SK-N-MC (cell line): ENCODE measurements around the gene ABHD18.
"Not testable (repeated sequence)": the region's sequence is repeated elsewhere in the genome, so short reads cannot be mapped to it uniquely, and the experiment has no call there.

Experiments used
- DNase-seq: peaks from one replicate; pipeline ENCODE4 v3.0.0-alpha.2; 2011; ENCODE audit warnings: low read depth, low spot score
- H3K27ac ChIP-seq: fragments of 200-600 bp; sonication (generic); 2 replicates; pipeline ENCODE4 v1.5.1; 2016; ENCODE audit warnings: mixed run types
- H3K36me3 ChIP-seq: fragments of 200-600 bp; sonication (generic); 2 replicates; pipeline ENCODE4 v1.6.1; 2017; ENCODE audit warnings: antibody characterized with exemption, low read length, mixed read lengths; ENCODE audit not compliant: insufficient read depth
- H3K4me3 ChIP-seq: fragments of 200-600 bp; sonication (generic); 2 replicates; pipeline ENCODE4 v1.5.1; 2016
- H3K9ac ChIP-seq: fragments of 200-600 bp; sonication (generic); 2 replicates; pipeline ENCODE4 v1.8.0; 2017; ENCODE audit warnings: mixed run types, mixed read lengths; ENCODE audit not compliant: insufficient read length
- H3K9me3 ChIP-seq: fragments of 200-600 bp; sonication (generic); 2 replicates; pipeline ENCODE4 v1.6.1; 2017; ENCODE audit warnings: low read depth, mild to moderate bottlenecking, antibody characterized with exemption, low read length, moderate library complexity, mixed read lengths
- EZH2 ChIP-seq: fragments of 200-600 bp; sonication (generic); IDR thresholded peaks from one replicate; pipeline ENCODE4 v1.6.1; 2017; ENCODE audit warnings: antibody characterized with exemption
- FOXP2 ChIP-seq: optimal IDR thresholded peaks from 2 replicates; pipeline ENCODE3; 2011; ENCODE audit warnings: mild to moderate bottlenecking, moderate library complexity; ENCODE audit not compliant: insufficient read depth; ENCODE audit errors: extremely low read length, control extremely low read depth
- POLR2AphosphoS5 ChIP-seq: IDR thresholded peaks from 2 replicates; pipeline ENCODE4 v1.6.1; 2012; ENCODE audit warnings: mild to moderate bottlenecking, low read depth, low read length, borderline replicate concordance

The ABHD18 gene

GRCh38 chr4:128006592-128006991 lies 41.4 kb downstream of the ABHD18 start:
- H3K4me3 ChIP-seq: no peak overlapping the region
- TF ChIP-seq EZH2: no peak
- no peak for TF ChIP-seq POLR2AphosphoS5
- TF ChIP-seq FOXP2: no peak
- no peaks in the 10 kb centered on the region for H3K36me3 ChIP-seq
- no peak for DNase-seq
- H3K9me3 ChIP-seq: no peaks in the 10 kb centered on the region
- H3K27ac ChIP-seq: no peak overlapping the region
- no peak overlapping the region for H3K9ac ChIP-seq

DNA sequence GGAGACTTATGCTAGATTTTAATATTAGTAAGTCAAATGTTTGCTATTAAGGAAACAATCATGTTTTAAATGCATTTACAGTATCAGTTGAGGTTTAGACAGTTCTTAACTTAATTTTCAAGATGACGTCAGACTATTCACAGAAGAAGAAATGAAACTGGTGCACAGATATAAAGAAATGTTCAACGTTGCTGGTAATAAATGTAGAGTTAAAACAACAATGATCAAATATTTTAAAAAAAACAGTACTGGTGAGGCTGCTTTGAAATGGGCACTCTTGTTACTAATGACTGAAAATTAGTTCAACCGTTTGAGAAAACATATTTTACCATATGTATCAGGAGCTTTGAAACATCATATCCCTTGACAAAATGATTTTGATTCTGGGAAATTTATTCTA lies 44.2 kb downstream of the ABHD18 start:
- Histone ChIP-seq H3K4me3 (no peak overlapping the region), H3K27ac (no peak overlapping the region), H3K9ac (no peak overlapping the region), H3K36me3 (no peaks in the 10 kb centered on the region), H3K9me3 (no peaks in the 10 kb centered on the region)
- no peak for TF ChIP-seq FOXP2
- no peak for TF ChIP-seq EZH2
- no peak for TF ChIP-seq POLR2AphosphoS5
- no peak for DNase-seq

DNA sequence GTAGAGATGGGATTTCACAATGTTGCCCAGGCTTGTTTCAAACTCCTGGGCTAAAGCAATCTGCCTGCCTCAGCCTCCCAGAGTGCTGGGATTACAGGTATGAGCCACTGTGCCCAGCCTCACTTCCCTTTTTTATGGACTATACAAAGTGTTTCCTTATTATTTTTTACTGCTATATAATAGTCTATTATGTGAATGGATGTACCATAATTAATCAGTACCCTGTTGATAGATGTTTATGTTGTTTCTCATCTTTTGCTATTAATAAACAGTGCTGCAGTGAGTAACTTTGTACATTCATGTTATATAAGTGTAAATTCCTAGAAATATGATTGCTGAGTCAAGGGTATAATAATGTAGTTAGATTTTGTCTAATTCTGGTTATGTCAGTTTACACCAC lies 60.1 kb downstream of the ABHD18 start:
- H3K9me3 ChIP-seq: no peaks in the 10 kb centered on the region
- no peak overlapping the region for H3K4me3 ChIP-seq
- no peak overlapping the region for H3K27ac ChIP-seq
- no peak for TF ChIP-seq EZH2
- no peak for TF ChIP-seq POLR2AphosphoS5
- TF ChIP-seq FOXP2: no peak
- H3K36me3 ChIP-seq: no peaks in the 10 kb centered on the region
- no peak for DNase-seq
- H3K9ac ChIP-seq: no peak overlapping the region

DNA sequence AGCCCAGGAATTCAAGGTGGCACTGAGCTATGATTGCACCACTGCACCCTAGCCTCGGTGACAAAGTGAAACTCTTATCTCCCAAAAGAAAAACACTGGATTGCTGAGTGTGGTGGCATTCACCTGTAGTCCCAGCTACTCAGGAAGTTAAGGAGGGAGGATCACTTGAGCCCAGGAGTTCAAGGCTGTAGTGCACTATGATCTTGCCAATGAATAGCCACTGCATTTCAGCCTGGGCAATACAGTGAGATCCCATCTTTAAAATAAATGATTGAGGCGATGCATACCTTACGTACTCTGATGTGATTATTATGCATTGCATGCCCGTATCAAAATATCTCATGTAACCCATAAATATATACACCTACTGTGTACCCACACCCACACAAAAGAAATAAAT lies 64.7 kb downstream of the ABHD18 start:
- no peak for DNase-seq
- Histone ChIP-seq H3K27ac (no peak overlapping the region), H3K4me3 (no peak overlapping the region), H3K9me3 (no peaks in the 10 kb centered on the region), H3K36me3 (no peaks in the 10 kb centered on the region), H3K9ac (no peak overlapping the region)
- TF ChIP-seq EZH2 (no peak), POLR2AphosphoS5 (no peak), FOXP2 (no peak)

- no peak for DNase-seq
- TF ChIP-seq EZH2: no peak
- no peak for TF ChIP-seq FOXP2
- no peak for TF ChIP-seq POLR2AphosphoS5
- H3K27ac ChIP-seq: no peak overlapping the region
- H3K4me3 ChIP-seq: no peak overlapping the region
- H3K9ac ChIP-seq: no peak overlapping the region
- no peaks in the 10 kb centered on the region for H3K9me3 ChIP-seq
- no peaks in the 10 kb centered on the region for H3K36me3 ChIP-seq
Observed at GRCh38 chr4:128031756-128032384, 66.7 kb downstream of the ABHD18 start.

- no peak overlapping the region for H3K4me3 ChIP-seq
- no peak for DNase-seq
- no peaks in the 10 kb centered on the region for H3K36me3 ChIP-seq
- H3K9me3 ChIP-seq: no peaks in the 10 kb centered on the region
- no peak overlapping the region for H3K9ac ChIP-seq
- H3K27ac ChIP-seq: no peak overlapping the region
- no peak for TF ChIP-seq FOXP2
- TF ChIP-seq POLR2AphosphoS5: no peak
- no peak for TF ChIP-seq EZH2
Observed at GRCh38 chr4:128039568-128039967, 74.4 kb downstream of the ABHD18 start.

GRCh38 chr4:128047019-128047418 lies 81.8 kb downstream of the ABHD18 start:
- H3K4me3 ChIP-seq, DNase-seq, H3K9ac ChIP-seq, H3K36me3 ChIP-seq, H3K27ac ChIP-seq, H3K9me3 ChIP-seq: not testable (repeated sequence)

GRCh38 chr4:128047514-128047913 lies 82.3 kb downstream of the ABHD18 start:
- H3K27ac ChIP-seq, DNase-seq, H3K9ac ChIP-seq, H3K36me3 ChIP-seq, H3K9me3 ChIP-seq, H3K4me3 ChIP-seq: not testable (repeated sequence)

DNA sequence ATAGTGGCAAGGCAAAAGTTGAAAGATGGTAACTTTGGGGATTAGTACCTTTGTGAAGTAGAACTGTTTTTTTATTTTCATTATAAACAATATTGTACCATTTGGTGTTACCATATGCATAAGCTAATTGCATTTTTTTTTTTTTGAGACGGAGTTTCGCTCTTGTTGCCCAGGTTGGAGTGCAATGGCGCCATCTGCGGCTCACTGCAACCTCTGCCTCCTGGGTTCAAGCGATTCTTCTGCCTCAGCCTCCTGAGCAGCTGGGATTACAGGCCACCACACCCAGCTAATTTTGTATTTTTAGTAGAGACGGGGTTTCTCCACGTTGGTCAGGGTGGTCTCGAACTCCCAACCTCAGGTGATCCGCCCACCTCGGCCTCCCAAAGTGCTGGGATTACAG lies 86.0 kb downstream of the ABHD18 start:
- H3K36me3 ChIP-seq, H3K4me3 ChIP-seq, DNase-seq: not testable (repeated sequence)

DNA sequence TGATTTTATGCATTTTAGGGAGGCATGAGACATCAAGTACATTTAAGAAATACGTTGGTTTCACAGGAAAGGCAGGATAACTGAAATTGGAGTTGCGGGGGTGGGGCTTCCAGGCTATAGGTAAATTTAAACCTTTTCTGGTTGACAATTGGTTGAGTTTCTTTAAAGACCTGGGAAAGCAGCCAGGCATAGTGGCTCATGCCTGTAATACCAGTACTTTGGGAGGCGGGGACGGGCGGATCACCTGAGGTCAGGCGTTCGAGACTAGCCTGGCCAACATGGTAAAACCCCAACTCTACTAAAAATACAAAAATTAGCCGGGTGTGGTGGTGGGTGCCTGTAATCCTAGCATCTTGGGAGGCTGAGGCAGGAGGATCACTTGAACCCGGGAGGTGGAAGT lies 89.7 kb downstream of the ABHD18 start:
- H3K36me3 ChIP-seq, DNase-seq, H3K4me3 ChIP-seq, H3K9me3 ChIP-seq, H3K27ac ChIP-seq, H3K9ac ChIP-seq: not testable (repeated sequence)

More for the DNA sequence above, 86.0 kb downstream of the ABHD18 start:
- H3K9me3 ChIP-seq, H3K27ac ChIP-seq, H3K9ac ChIP-seq: not testable (repeated sequence)

DNA sequence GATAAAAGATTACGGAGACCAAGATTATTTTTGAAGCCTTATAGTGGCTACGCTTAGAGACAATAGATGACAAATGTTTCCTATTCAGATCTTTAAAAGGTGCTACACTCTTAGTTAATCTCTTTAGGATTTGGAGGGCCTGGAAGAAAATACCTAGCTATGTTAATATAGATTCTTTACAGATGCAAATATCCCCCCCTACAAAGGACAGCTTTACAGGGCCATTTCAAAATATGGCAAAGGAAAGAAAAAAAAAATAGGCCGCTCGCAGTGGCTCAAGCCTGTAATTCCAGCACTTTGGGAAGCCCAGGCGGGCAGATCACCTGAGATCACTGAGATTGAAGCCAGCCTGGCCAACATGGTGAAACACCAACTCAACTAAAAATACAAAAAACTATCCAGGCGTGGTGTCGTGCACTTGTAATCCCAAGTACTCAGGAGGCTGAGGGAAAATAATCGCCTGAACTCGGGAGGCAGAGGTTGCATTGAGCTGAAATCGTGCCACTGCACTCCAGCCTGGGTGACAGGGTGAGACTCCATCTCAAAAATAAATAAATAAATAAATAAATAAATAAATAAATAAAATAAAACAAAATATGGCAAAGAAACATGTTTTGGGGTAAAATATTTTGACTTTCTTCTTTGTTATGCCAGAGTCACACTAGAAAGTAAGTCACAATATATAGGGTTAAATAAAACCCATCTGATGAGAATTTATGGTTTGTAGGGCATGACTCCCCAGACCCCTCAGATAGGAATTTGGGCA lies 90.4 kb downstream of the ABHD18 start:
- not testable (repeated sequence) for H3K36me3 ChIP-seq, H3K9ac ChIP-seq, H3K9me3 ChIP-seq, H3K4me3 ChIP-seq, H3K27ac ChIP-seq, DNase-seq
